Measurements from ENCODE around the gene MACC1. TPM values are rescaled to one million over a fixed set of nuclear protein-coding genes. Genes with fewer than 3 reads are reported as not detected.

The MACC1 gene
- total and polyA plus RNA-seq, 10 of the 15 experiments (the other 5 are each of a cell fraction or from before 2014, with no cell fraction given), result 6.0 to 61.1 (median 12.7) TPM

GRCh38 chr7:20216406-20217036 is 663 bp downstream of the MACC1 start (continued):
- TF ChIP-seq ZZZ3 (IDR thresholded peaks at IDR 0.05; ENCODE audit: control insufficient read depth, insufficient read length, low read depth), result no peak
- TF ChIP-seq USF2 (IDR thresholded peaks at IDR 0.05; ENCODE audit: borderline replicate concordance, low read depth, low read length), result no peak
- TF ChIP-seq TCF7 (IDR thresholded peaks at IDR 0.05; ENCODE audit: borderline replicate concordance), result no peak
- TF ChIP-seq E2F8 (IDR thresholded peaks at IDR 0.05; ENCODE audit: low read depth, partially characterized antibody), result no peak
- TF ChIP-seq ETV6 (conservative IDR thresholded peaks at IDR 0.05 in 1 of 2, IDR thresholded peaks at IDR 0.05 in 1 of 2; ENCODE audit: borderline replicate concordance in 1 of 2, low read depth in 1 of 2), result no peak
- no peak for TF ChIP-seq BCL3 (IDR thresholded peaks at IDR 0.05; ENCODE audit: borderline replicate concordance, insufficient read depth, low read depth, low read length, poor library complexity, severe bottlenecking)
- no peak for TF ChIP-seq IKZF1 (conservative IDR thresholded peaks at IDR 0.05)
- no peak for TF ChIP-seq SKIL (IDR thresholded peaks at IDR 0.05; ENCODE audit: low read depth, poor library complexity, severe bottlenecking)
- TF ChIP-seq MLLT1 (IDR thresholded peaks at IDR 0.05), result peak; percentile 42; the same call in 1 of the 2 replicates
- TF ChIP-seq IKZF2 (IDR thresholded peaks at IDR 0.05), result 0 out of 4 replicates have a peak, but pooled peaks of 1 of the 2 experiments have one; percentile 11
- TF ChIP-seq ZNF217 (IDR thresholded peaks at IDR 0.05), result peak; percentile 46; the same call in 1 of the 2 replicates
- no peak for TF ChIP-seq EED (IDR thresholded peaks at IDR 0.05; ENCODE audit: low read depth)
- TF ChIP-seq ELK1 (IDR thresholded peaks at IDR 0.05; ENCODE audit: low read depth, low read length), result no peak
- TF ChIP-seq NFYB (IDR thresholded peaks at IDR 0.05; ENCODE audit: insufficient read depth, low read depth, low read length), result no peak
- TF ChIP-seq STAT1 (conservative IDR thresholded peaks at IDR 0.05), result no peak
- no peak for TF ChIP-seq ZNF24 (IDR thresholded peaks at IDR 0.05)
- TF ChIP-seq CREM (IDR thresholded peaks at IDR 0.05; ENCODE audit: low read depth), result no peak
- TF ChIP-seq SMARCA5 (IDR thresholded peaks at IDR 0.05), result no peak
- TF ChIP-seq MEF2A (IDR thresholded peaks at IDR 0.05; ENCODE audit: insufficient read depth, low read depth, low read length), result no peak
- no peak for TF ChIP-seq FOXK2 (IDR thresholded peaks at IDR 0.05)

Data from GM12878 (cell line).